Neural cell (in vitro differentiated cells): ENCODE measurements around the gene SETD2. TPM values are rescaled to one million over a fixed set of nuclear protein-coding genes. Genes with fewer than 3 reads are reported as not detected.

Experiments used
- H2AFZ ChIP-seq: fragments of 200-600, 300-800 bp; sonication (generic), shearing (Covaris generic); 2 replicates; pipeline ENCODE4 v1.6.0; 2014; ENCODE audit warnings: low read depth, mild to moderate bottlenecking, antibody characterized with exemption, low read length, moderate library complexity
- H3F3A ChIP-seq: fragments of 200-600 bp; shearing (Covaris generic); 2 replicates; pipeline ENCODE4 v1.6.1; 2016; ENCODE audit warnings: mild to moderate bottlenecking, moderate library complexity, mixed read lengths, antibody characterized with exemption, low read length; ENCODE audit not compliant: insufficient read depth, poor library complexity, severe bottlenecking
- H3K27ac ChIP-seq: fragments of 200-600, 300-800 bp; sonication (generic), shearing (Covaris generic); 2 replicates; pipeline ENCODE4 v1.5.1; 2014; ENCODE audit warnings: mild to moderate bottlenecking, low read length, moderate library complexity
- H3K27me3 ChIP-seq: fragments of 300-800, 200-600 bp; sonication (generic), shearing (Covaris generic); 2 replicates; pipeline ENCODE4 v1.6.0; 2014; ENCODE audit warnings: mild to moderate bottlenecking, low read depth, low read length, moderate library complexity; ENCODE audit not compliant: insufficient read depth
- H3K36me3 ChIP-seq: fragments of 300-800, 200-600 bp; sonication (generic), shearing (Covaris generic); 2 replicates; pipeline ENCODE4 v1.5.1; 2014; ENCODE audit warnings: mild to moderate bottlenecking, antibody characterized with exemption, low read length, moderate library complexity; ENCODE audit not compliant: insufficient read depth
- H3K4me2 ChIP-seq: fragments of 300-800, 200-600 bp; sonication (generic), shearing (Covaris generic); 2 replicates; pipeline ENCODE4 v1.6.0; 2014; ENCODE audit warnings: mild to moderate bottlenecking, low read length
- H3K4me3 ChIP-seq: fragments of 300-800, 200-600 bp; sonication (generic), shearing (Covaris generic); 2 replicates; pipeline ENCODE4 v1.5.1; 2014; ENCODE audit warnings: mild to moderate bottlenecking, low read length, moderate library complexity
- H3K79me2 ChIP-seq: fragments of 200-600 bp; shearing (Covaris generic); replicated peaks from 2 replicates; pipeline ENCODE4 v1.6.0; 2014; ENCODE audit warnings: mild to moderate bottlenecking, low read length, moderate library complexity; ENCODE audit not compliant: insufficient read depth
- H3K9ac ChIP-seq: fragments of 300-800, 200-600 bp; sonication (generic), shearing (Covaris generic); 2 replicates; pipeline ENCODE4 v1.6.1; 2016; ENCODE audit warnings: mild to moderate bottlenecking, low read length, mixed read lengths
- H3K9me2 ChIP-seq: fragments of 200-600 bp; shearing (Covaris generic); 2 replicates; pipeline ENCODE4 v1.6.1; 2016; ENCODE audit warnings: mild to moderate bottlenecking, low read length, mixed read lengths; ENCODE audit not compliant: insufficient read depth
- H3K9me3 ChIP-seq: fragments of 200-600, 300-800 bp; sonication (generic), shearing (Covaris generic); 2 replicates; pipeline ENCODE4 v1.6.1; 2016; ENCODE audit warnings: mild to moderate bottlenecking, mixed run types, low read length, moderate library complexity, mixed read lengths
- H4K20me1 ChIP-seq: fragments of 200-600 bp; shearing (Covaris generic); 2 replicates; pipeline ENCODE4 v1.6.1; 2016; ENCODE audit warnings: mild to moderate bottlenecking, mixed run types; ENCODE audit not compliant: insufficient read depth
- EP300 ChIP-seq: fragments of 450-650 bp; conservative IDR thresholded peaks from 2 replicates; pipeline ENCODE4 v1.6.1; 2014; ENCODE audit warnings: antibody characterized with exemption, mild to moderate bottlenecking, moderate library complexity; ENCODE audit not compliant: poor library complexity, severe bottlenecking
- EZH2 ChIP-seq: fragments of 200-600, 300-800 bp; shearing (Covaris generic), sonication (generic); IDR thresholded peaks from 2 replicates; pipeline ENCODE4 v1.6.1; 2014; ENCODE audit warnings: antibody characterized with exemption, low read length, borderline replicate concordance, mild to moderate bottlenecking; ENCODE audit not compliant: insufficient read depth, poor library complexity, severe bottlenecking
- MXI1 ChIP-seq: fragments of 450-650 bp; conservative IDR thresholded peaks from 2 replicates; pipeline ENCODE4 v1.6.1; 2014; ENCODE audit warnings: antibody characterized with exemption, mild to moderate bottlenecking; ENCODE audit not compliant: poor library complexity, severe bottlenecking
- POLR2AphosphoS5 ChIP-seq: IDR thresholded peaks from 2 replicates; pipeline ENCODE4 v1.6.1; 2012
- RAD21 ChIP-seq: fragments of 450-650 bp; conservative IDR thresholded peaks from 2 replicates; pipeline ENCODE4 v1.6.1; 2014; ENCODE audit warnings: antibody characterized with exemption, mild to moderate bottlenecking, moderate library complexity
- SMC3 ChIP-seq: fragments of 450-650 bp; conservative IDR thresholded peaks from 2 replicates; pipeline ENCODE4 v1.6.1; 2014; ENCODE audit warnings: antibody characterized with exemption, mild to moderate bottlenecking, moderate library complexity; ENCODE audit not compliant: poor library complexity
- TAF1 ChIP-seq: IDR thresholded peaks from 2 replicates; pipeline ENCODE4 v1.6.1; 2012; ENCODE audit warnings: low read depth
- polyA plus RNA-seq: library from polyadenylated mRNA; depleted of rRNA; stranded (reverse); fragments of >200 nt; gene quantifications from 2 replicates; pipeline ENCODE4 v1.2.3, GENCODE V29; 2014
- TF ChIP-seq, protein P1 (sequence below): fragments of 450-650 bp; IDR thresholded peaks from 2 replicates; pipeline ENCODE4 v1.5.1; 2014; ENCODE audit warnings: antibody characterized with exemption, mild to moderate bottlenecking, moderate library complexity; ENCODE audit not compliant: poor library complexity, severe bottlenecking
- TF ChIP-seq, protein P2 (sequence below): IDR thresholded peaks from 2 replicates; pipeline ENCODE4 v1.6.1; 2012; ENCODE audit warnings: borderline replicate concordance

SETD2 gene
- polyA plus RNA-seq, 1 donor from 2014 or later = 18.4 TPM

DNA sequence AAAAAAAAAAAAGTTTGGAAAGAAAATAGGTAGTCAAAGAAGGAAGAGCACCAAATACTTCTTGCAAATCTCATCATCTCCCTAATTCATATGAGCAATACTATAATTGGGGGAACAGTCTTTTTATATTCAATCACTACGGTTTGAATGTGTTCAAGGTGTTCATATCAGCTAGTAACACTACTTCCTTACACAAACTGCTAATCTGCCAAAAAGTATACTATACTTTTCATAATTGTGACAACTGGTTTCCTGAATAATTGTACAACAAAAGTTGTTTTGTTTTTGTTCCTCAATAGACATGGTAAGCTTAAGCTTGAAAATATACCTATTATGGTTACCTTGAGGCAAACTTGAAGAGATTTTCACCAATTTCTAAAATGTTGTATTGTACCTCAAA, 12.1 kb downstream of the SETD2 start:
- Histone ChIP-seq H3K9ac (no peak overlapping the region), H2AFZ (no peak overlapping the region), H3F3A (no peaks in the 10 kb centered on the region), H3K4me2 (no peak overlapping the region), H3K27ac (no peak overlapping the region), H3K36me3 (no peaks in the 10 kb centered on the region), H3K9me3 (no peaks in the 10 kb centered on the region), H3K27me3 (no peaks in the 10 kb centered on the region), H3K79me2 (peaks cover 83% of the 10 kb centered on the region), H4K20me1 (no peaks in the 10 kb centered on the region), H3K4me3 (no peak overlapping the region), H3K9me2 (no peaks in the 10 kb centered on the region)
- no peak for TF ChIP-seq EP300
- TF ChIP-seq, protein P1, sequence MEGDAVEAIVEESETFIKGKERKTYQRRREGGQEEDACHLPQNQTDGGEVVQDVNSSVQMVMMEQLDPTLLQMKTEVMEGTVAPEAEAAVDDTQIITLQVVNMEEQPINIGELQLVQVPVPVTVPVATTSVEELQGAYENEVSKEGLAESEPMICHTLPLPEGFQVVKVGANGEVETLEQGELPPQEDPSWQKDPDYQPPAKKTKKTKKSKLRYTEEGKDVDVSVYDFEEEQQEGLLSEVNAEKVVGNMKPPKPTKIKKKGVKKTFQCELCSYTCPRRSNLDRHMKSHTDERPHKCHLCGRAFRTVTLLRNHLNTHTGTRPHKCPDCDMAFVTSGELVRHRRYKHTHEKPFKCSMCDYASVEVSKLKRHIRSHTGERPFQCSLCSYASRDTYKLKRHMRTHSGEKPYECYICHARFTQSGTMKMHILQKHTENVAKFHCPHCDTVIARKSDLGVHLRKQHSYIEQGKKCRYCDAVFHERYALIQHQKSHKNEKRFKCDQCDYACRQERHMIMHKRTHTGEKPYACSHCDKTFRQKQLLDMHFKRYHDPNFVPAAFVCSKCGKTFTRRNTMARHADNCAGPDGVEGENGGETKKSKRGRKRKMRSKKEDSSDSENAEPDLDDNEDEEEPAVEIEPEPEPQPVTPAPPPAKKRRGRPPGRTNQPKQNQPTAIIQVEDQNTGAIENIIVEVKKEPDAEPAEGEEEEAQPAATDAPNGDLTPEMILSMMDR = no peak
- no peak for TF ChIP-seq SMC3
- no peak for TF ChIP-seq RAD21
- TF ChIP-seq, protein P2, sequence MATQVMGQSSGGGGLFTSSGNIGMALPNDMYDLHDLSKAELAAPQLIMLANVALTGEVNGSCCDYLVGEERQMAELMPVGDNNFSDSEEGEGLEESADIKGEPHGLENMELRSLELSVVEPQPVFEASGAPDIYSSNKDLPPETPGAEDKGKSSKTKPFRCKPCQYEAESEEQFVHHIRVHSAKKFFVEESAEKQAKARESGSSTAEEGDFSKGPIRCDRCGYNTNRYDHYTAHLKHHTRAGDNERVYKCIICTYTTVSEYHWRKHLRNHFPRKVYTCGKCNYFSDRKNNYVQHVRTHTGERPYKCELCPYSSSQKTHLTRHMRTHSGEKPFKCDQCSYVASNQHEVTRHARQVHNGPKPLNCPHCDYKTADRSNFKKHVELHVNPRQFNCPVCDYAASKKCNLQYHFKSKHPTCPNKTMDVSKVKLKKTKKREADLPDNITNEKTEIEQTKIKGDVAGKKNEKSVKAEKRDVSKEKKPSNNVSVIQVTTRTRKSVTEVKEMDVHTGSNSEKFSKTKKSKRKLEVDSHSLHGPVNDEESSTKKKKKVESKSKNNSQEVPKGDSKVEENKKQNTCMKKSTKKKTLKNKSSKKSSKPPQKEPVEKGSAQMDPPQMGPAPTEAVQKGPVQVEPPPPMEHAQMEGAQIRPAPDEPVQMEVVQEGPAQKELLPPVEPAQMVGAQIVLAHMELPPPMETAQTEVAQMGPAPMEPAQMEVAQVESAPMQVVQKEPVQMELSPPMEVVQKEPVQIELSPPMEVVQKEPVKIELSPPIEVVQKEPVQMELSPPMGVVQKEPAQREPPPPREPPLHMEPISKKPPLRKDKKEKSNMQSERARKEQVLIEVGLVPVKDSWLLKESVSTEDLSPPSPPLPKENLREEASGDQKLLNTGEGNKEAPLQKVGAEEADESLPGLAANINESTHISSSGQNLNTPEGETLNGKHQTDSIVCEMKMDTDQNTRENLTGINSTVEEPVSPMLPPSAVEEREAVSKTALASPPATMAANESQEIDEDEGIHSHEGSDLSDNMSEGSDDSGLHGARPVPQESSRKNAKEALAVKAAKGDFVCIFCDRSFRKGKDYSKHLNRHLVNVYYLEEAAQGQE = no peak
- TF ChIP-seq EZH2 = no peak
- TF ChIP-seq TAF1 = no peak
- no peak for TF ChIP-seq MXI1
- TF ChIP-seq POLR2AphosphoS5 = no peak

DNA sequence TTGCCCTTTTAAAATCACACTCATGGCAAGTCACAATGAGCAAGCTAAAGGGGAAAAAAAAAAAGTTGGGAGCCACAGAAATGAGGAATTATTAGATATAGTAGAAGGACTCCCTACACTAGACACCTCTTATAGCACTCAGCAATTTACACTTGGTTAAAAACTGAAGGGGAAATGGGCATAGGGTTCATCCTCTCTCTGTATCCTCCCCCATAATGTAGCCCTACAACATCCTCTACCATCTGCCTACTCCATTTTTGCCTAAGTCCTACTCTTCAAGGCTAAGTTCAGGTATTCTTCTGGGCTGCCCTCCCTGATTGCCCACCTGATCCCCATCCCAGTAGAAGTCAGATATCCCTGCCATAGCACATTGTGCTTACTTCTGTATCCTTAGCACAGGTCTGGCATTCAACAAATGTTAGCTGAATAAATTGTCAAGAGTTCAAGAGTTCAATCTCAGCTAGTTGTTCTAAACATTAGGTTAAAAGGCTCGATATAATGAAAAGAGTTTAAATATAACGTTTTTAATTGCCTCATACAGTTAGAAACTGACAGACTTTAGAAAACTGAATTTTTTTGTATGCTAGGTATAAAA, 14.5 kb downstream of the SETD2 start:
- no peaks in the 10 kb centered on the region for H3F3A ChIP-seq
- no peak overlapping the region for H3K4me3 ChIP-seq
- no peak overlapping the region for H2AFZ ChIP-seq
- no peaks in the 10 kb centered on the region for H3K9me2 ChIP-seq
- H3K9me3 ChIP-seq = no peaks in the 10 kb centered on the region
- no peaks in the 10 kb centered on the region for H4K20me1 ChIP-seq
- no peaks in the 10 kb centered on the region for H3K27me3 ChIP-seq
- H3K79me2 ChIP-seq = peaks cover 84% of the 10 kb centered on the region
- TF ChIP-seq, protein P2 = no peak
- no peak for TF ChIP-seq EP300
- TF ChIP-seq, protein P1 = no peak
- no peak for TF ChIP-seq TAF1
- TF ChIP-seq EZH2 = no peak
- TF ChIP-seq POLR2AphosphoS5 = no peak
- no peak for TF ChIP-seq SMC3
- TF ChIP-seq RAD21 = no peak
- no peak for TF ChIP-seq MXI1
- no peak overlapping the region for H3K4me2 ChIP-seq
- H3K27ac ChIP-seq = no peak overlapping the region
- no peaks in the 10 kb centered on the region for H3K36me3 ChIP-seq
- H3K9ac ChIP-seq = no peak overlapping the region
